Cardiac fibroblast (primary cell): Measurements from ENCODE around the gene SEMA3B.

Source experiments
- DNase-seq, 2 donors: peaks; one replicate each; pipeline versions ENCODE4 v3.0.0 to v3.0.0-alpha.2; 2010; ENCODE audit warnings: low read depth in 2 of 2
- H3K4me3 ChIP-seq, 2 donors: replicated peaks in 1 of 2; 1 replicate in 1 of 2; 2 replicates in 1 of 2; pipeline ENCODE4 v1.5.1; 2011; ENCODE audit warnings: low read depth in 2 of 2, low read length in 2 of 2, mild to moderate bottlenecking in 2 of 2, moderate library complexity in 1 of 2
- TF ChIP-seq, protein P1 (sequence below): IDR thresholded peaks from one replicate; pipeline ENCODE4 v1.5.1; 2011; ENCODE audit warnings: low read depth, mild to moderate bottlenecking, low read length, inconsistent platforms

Gene SEMA3B

DNA sequence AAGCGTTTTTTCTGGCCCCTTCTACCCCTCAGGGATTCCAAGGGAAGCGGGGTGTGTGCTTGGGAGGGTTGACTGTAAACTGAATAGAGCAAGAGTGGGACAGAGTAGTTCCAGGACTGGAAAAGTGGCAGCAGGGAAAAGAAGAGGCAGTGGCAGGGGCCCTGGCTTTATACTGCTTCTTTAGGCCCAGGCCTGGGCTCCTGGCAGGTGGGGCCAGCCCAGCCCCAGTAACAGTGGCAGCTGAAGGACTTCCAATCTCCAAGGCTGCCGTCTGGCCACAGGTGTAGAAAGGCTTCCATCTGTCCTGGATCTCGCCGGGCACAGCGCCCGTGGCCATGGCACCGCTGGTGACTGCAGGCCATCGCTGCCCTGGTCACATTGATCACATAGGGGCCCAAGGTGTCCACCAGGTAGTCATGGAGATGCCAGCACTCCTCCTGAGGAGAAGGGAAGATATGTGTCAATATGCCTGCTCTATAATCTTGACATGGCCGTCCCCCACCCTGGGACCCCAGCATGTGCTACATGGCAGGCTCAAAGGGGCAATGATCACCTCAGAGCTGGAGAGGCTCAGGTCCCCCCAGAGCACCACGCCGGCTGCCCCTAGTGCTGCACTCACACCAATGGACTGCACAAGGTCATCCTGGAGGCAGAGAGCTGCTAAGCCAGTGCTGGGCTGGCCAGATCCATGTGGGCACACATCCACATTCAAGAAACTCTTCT is 24.3 kb downstream of the SEMA3B start:
- H3K4me3 ChIP-seq = no peak overlapping the region
- DNase-seq = no peak
- TF ChIP-seq, protein P1, sequence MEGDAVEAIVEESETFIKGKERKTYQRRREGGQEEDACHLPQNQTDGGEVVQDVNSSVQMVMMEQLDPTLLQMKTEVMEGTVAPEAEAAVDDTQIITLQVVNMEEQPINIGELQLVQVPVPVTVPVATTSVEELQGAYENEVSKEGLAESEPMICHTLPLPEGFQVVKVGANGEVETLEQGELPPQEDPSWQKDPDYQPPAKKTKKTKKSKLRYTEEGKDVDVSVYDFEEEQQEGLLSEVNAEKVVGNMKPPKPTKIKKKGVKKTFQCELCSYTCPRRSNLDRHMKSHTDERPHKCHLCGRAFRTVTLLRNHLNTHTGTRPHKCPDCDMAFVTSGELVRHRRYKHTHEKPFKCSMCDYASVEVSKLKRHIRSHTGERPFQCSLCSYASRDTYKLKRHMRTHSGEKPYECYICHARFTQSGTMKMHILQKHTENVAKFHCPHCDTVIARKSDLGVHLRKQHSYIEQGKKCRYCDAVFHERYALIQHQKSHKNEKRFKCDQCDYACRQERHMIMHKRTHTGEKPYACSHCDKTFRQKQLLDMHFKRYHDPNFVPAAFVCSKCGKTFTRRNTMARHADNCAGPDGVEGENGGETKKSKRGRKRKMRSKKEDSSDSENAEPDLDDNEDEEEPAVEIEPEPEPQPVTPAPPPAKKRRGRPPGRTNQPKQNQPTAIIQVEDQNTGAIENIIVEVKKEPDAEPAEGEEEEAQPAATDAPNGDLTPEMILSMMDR = no peak

DNA sequence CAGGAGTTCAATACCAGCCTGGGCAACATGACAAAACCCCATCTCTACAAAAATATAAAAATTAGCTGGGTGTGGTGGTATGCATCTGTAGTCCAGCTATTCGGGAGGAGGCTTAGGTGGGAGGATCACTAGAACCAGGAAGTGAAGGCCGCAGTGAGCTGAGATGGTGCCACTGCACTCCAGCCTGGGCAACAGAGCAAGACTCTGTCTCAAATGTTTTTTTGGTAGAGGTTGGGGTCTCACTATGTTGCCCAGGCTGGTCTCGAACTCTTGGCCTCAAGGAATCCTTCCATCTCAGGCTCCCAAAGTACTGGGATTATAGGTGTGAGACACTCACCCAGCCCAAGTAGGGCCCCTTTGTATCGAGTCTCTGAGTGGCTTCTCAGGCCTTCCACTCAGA is 25.1 kb downstream of the SEMA3B start:
- TF ChIP-seq, protein P1 = no peak
- no peak for DNase-seq

DNA sequence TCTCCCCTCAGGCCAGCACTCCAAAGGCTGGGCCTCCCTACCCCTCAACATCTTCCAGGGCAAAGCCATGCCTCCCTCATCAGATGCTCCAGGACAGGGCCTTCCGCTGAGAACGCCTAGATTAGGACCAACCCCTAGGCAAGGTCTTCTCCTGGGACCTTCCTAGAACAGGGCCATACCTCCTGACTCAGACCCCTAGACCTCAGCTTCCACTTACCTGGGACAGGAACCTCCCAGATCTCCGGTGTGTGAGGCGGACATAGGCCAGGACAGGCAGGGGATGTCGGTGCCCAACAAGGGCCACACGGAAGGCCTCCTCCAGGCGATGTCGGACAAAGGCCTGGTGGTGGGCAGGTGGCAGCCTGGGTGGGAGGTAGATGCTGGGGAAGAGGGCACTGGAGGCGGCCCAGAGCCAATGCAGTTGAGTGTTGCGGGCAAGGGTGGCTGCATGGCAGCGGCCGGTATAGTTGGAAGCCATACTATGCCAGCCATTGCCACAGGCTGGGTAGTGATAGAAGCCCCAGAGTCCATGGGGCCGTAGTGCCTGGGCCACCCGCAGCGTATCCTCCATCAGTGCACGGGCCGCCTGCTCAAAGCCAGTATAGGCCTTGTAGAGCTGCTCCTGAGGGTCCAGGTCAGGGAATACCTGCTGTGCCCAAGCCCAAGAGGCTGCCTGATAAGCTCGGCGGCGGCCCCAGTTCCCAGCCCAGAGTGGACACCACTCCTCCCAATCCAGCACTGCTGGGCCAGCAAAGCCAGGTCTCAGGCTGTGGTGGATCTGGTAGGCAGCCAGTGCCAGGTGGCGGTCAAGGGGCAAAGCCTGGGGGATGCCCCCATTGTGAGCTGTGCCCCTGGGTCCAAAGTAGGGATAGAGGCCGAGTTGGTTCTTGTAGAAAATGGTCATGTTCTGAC is 25.8 kb downstream of the SEMA3B start:
- DNase-seq = no peak
- H3K4me3 ChIP-seq = no peak overlapping the region
- TF ChIP-seq, protein P1 = no peak

More for the DNA sequence above, 25.1 kb downstream of the SEMA3B start:
- no peak overlapping the region for H3K4me3 ChIP-seq

DNA sequence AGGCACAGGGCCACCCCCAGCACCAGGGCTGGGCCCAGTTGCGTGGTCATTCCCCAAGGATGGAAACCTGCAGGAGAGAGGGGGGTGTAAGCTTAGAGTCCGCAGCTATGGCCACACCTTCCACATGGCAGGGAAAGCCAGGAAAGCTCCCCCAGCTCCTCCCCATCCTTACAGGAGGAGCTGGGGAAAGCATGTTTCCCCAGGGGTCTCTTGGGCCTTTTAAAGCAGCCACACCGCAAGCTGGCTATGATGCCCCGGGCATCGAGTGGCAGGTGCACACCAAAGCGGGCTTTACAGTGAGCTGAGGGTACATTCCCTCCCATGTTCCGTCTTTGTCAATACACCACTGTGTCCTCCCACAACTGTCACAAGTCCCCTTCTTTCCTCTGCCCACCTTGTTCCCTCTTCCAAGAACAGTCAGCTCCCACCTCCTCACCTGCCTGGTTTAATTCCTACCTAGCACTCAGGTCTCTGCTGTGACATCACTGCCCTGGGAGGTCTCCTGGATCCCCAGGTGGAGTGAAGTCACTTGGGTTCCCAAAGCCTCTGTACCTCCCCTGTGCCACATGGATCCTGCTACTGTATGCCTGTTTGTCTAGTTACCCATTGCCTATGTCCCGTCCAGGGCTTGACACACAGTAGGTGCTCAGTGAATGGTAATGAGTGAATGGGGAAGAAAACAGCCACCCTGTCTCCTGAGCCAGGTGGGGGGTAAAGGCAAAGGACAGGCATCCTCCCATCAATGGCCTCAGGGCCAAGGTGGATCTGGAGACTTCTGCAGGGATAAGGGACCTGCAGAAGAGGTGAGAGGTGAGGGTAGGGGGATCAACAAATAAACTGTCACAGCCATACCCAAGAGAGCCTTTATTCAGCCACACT is 26.8 kb downstream of the SEMA3B start:
- TF ChIP-seq, protein P1 = no peak

DNA sequence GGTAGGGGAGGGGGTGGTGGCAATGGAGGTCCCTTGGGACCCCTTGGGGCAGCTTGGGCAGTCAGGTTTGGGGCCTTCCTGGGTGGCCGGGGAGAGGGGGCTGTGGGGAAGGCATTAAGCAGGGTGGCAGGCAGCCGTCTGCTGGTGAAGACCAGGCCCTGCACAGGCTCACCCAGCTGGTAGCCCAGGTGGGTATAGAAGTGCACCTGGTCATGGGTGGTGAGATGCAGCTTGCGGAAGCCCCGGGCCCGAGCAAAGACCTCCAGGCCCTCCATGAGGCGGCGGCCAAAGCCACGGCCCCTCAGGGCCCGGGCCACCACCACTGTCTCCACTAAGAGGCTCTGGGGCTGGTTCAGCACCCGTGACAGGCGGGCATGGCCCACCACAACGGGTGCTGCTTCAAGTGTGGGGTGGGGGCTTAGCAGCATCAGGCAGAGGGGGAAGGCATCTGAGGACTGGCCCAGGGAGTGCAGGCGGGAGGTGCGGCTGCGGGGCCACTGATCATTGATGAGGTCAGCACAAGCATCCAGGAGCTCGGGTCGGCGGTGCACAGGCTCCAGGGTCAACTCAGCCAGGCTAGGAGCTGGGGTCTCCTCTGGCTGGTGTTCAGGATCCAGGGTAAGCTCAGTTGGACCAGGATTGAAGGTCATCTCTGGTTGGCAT is 27.9 kb downstream of the SEMA3B start:
- no peak overlapping the region for H3K4me3 ChIP-seq
- TF ChIP-seq, protein P1 = no peak
- DNase-seq = no peak

More for the DNA sequence above, 26.8 kb downstream of the SEMA3B start:
- no peak for DNase-seq
- H3K4me3 ChIP-seq = no peak overlapping the region

DNA sequence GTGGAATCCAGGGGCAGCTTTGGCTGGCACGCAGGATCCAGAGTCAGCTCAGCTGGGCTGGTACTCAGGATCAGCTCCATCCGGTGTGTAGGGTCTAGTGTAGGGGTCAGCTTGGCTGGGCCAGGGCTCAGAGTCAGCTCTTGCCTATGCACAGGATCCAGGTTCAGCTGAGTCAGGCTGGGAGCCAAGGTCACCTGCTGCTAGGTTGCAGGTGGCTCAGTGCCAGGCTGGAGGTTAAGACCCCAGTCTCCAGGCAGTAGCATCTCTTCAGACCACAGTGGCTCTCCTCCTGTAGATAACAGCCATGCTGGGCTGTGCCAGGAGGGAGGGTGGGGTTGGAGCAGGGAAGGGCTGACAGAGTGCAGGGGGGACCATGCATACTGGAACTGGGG is 28.4 kb downstream of the SEMA3B start:
- H3K4me3 ChIP-seq = no peak overlapping the region
- TF ChIP-seq, protein P1 = no peak
- no peak for DNase-seq
